A549 (cell line): ENCODE measurements around the gene NEDD4L.

Experiments used
- CTCF ChIP-seq: fragments of >200 bp; sonication (Bioruptor Twin); formaldehyde crosslinking; IDR thresholded peaks from 3 replicates; pipeline ENCODE4 v1.5.1; 2016
- POLR2A ChIP-seq: IDR thresholded peaks from 2 replicates; pipeline ENCODE4 v1.6.1; 2012; ENCODE audit warnings: mild to moderate bottlenecking, low read length
- RAD21 ChIP-seq, 2 experiments: fragments of >200 bp in 1 of 2; sonication (Bioruptor Twin) in 1 of 2; formaldehyde crosslinking in 1 of 2; IDR thresholded peaks in 1 of 2; conservative IDR thresholded peaks in 1 of 2; 2 replicates in 1 of 2; 3 replicates in 1 of 2; pipeline ENCODE4 v1.6.1; 2012 to 2018; ENCODE audit warnings: inconsistent platforms in 1 of 2

GRCh38 chr18:58449464-58449863, 405.4 kb downstream of the NEDD4L start:
- TF ChIP-seq POLR2A (no peak), CTCF (no peak), RAD21 (conservative IDR thresholded peaks at IDR 0.05 in 1 of 2, IDR thresholded peaks at IDR 0.05 in 1 of 2) (no peak)
